NB4 (cell line): ENCODE results near the gene MEX3A.

Experiments used
- DNase-seq: peaks from one replicate; pipeline ENCODE4 v3.0.0; 2010; ENCODE audit warnings: low read depth
- H3K4me3 ChIP-seq: one replicate; pipeline ENCODE4 v1.5.1; 2011; ENCODE audit warnings: mild to moderate bottlenecking, low read depth, low read length, moderate library complexity
- MYC ChIP-seq: IDR thresholded peaks from 2 replicates; pipeline ENCODE4 v1.6.1; 2011; ENCODE audit warnings: low read depth, low read length
- POLR2A ChIP-seq: IDR thresholded peaks from 2 replicates; pipeline ENCODE4 v1.6.1; 2011; ENCODE audit warnings: mild to moderate bottlenecking; ENCODE audit not compliant: insufficient read length; ENCODE audit errors: extremely low read depth
- TF ChIP-seq, protein P1 (sequence below): IDR thresholded peaks from 2 replicates; pipeline ENCODE4 v1.6.1; 2011; ENCODE audit warnings: low read depth, low read length
- TF ChIP-seq, protein P2 (sequence below): IDR thresholded peaks from one replicate; pipeline ENCODE4 v1.5.1; 2012; ENCODE audit warnings: low read depth, low read length

MEX3A gene

DNA sequence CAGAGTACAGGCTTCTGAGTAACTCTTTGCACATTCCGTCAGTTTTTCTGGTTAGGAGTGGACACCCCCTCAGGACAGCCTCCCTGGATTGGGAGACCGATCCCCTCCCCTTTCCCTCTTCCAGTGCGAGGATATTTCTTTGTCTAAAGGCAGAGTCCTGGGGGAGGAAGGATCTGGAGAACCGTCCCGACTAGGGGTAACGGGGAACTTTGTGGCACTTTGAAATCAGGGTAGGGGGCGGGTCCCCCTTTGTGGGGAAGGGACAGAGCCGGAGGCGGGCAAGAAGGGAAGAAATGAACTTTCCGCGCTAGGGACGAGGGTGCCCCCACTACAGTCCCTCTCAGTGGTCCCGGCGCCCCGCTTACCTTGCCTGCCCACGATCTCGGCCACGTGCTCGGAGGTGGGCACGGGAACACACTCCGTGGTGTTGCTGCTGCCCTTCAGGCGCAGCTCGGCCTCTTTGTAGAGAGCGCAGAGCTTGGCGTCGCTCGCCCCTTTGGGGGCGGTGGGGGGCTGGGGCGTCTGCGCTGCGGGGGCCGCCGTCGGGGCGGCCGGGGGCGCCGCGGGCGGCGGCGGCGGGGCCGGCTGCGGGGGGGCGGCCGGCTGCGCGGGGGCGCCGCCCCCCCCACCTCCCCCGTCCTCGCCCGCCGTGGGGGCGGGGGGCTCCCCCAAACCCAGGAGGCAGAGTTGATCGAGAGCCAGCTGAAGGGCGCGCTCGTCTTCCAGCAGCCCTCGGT lies 917 bp downstream of the MEX3A start:
- TF ChIP-seq, protein P1, sequence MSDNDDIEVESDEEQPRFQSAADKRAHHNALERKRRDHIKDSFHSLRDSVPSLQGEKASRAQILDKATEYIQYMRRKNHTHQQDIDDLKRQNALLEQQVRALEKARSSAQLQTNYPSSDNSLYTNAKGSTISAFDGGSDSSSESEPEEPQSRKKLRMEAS = no peak
- TF ChIP-seq POLR2A (no peak), MYC (no peak)
- TF ChIP-seq, protein P2, sequence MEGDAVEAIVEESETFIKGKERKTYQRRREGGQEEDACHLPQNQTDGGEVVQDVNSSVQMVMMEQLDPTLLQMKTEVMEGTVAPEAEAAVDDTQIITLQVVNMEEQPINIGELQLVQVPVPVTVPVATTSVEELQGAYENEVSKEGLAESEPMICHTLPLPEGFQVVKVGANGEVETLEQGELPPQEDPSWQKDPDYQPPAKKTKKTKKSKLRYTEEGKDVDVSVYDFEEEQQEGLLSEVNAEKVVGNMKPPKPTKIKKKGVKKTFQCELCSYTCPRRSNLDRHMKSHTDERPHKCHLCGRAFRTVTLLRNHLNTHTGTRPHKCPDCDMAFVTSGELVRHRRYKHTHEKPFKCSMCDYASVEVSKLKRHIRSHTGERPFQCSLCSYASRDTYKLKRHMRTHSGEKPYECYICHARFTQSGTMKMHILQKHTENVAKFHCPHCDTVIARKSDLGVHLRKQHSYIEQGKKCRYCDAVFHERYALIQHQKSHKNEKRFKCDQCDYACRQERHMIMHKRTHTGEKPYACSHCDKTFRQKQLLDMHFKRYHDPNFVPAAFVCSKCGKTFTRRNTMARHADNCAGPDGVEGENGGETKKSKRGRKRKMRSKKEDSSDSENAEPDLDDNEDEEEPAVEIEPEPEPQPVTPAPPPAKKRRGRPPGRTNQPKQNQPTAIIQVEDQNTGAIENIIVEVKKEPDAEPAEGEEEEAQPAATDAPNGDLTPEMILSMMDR = no peak
- DNase-seq = no peak
- H3K4me3 ChIP-seq = no peak overlapping the region

DNA sequence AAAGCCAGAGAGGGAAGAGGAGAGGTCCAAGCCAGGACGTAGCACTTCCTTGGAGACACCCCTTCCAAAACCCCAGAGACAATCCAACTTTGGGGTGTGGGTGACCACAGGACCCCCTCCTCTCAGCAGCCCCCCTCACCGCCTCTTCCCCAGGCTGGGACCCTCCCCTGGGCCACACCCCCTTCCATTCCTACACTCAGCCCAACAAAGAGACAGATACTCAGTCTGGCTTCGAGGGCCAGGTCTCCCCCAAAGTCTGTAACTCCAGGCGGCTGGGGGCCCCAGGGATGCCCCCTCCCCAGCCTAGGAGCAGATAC lies 1.4 kb downstream of the MEX3A start:
- no peak for DNase-seq
- no peak overlapping the region for H3K4me3 ChIP-seq
- TF ChIP-seq, protein P1 = no peak
- TF ChIP-seq MYC = no peak
- TF ChIP-seq POLR2A = no peak
- TF ChIP-seq, protein P2 = no peak

DNA sequence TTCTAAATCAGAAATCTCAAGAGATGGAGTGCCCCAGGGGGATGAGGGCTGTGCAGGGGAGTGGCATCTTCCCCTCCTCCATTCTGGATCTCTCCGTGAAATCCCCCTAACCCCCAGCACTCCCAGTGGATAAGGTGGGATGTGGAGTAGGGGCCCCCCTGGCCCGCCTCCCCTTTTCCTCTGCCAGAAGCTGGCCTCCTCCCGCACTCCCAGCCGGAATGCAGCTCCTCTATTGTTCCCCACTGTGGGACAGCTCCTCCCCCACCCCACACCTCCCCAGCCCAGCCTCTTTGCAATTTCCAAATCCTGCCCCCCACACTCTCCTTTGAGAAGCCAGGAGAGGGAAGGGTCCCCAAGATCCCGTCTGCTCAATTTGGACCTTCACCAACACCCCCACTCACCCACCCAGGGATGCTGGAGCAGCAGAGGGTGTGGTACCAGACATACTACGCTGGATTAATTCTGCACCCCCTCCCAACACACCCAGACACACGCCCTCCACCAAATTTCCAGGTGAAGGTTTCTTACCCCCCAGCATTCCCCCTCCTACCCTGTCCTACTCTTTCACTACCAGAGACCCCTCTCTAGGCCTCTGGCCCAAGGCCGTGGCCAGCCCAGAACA lies 1.9 kb downstream of the MEX3A start:
- DNase-seq = no peak
- TF ChIP-seq POLR2A (no peak), MYC (no peak)
- TF ChIP-seq, protein P1 = no peak
- TF ChIP-seq, protein P2 = no peak
- H3K4me3 ChIP-seq = no peak overlapping the region

DNA sequence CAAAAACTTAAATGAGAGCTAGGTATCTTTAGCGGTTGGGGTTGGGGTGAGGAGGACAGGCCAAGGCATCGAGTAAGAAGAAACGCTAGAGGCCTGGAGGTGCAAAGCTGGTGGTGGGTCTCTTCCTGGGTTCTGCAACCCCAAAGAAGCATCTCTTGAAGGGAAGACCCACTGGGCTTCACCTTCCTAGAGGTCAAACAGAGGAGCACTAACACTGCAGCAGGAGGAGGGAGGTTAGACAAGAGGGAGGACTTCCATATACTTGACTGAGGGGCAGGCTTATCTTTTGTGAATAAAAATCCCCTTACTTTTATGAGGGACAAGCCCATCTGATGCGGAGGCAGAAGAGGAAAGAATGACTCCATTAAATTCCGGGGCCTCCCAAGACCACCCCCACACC lies 2.5 kb downstream of the MEX3A start:
- H3K4me3 ChIP-seq = no peak overlapping the region
- DNase-seq = no peak
- TF ChIP-seq POLR2A (no peak), MYC (no peak)
- TF ChIP-seq, protein P2 = no peak
- TF ChIP-seq, protein P1 = no peak

DNA sequence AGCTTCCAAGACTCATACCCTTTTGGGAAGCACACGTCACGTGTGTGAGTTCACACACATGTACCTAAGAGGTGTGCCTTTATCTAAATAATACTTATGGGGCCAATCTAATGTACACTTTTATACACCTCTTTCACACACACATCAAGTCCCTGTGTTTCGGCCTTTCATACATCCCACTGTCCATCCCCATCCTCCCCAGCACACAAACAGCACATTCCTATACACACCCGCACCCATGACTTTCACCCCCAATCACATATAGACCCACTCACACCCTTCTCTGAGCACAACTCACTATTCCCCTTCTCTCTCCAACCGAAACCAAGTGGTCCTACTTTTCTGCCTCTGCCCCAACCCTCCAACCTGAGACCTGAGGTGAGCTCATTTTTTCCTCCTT lies 3.5 kb downstream of the MEX3A start:
- no peak overlapping the region for H3K4me3 ChIP-seq
- no peak for DNase-seq
- TF ChIP-seq, protein P1 = no peak
- TF ChIP-seq POLR2A = no peak
- TF ChIP-seq, protein P2 = no peak
- TF ChIP-seq MYC = no peak
